Dermis blood vessel endothelial cell (primary cell): ENCODE measurements around the gene MTX1. TPM values are rescaled to one million over a fixed set of nuclear protein-coding genes. Genes with fewer than 3 reads are reported as not detected.
"Not testable (repeated sequence)": the region's sequence is repeated elsewhere in the genome, so short reads cannot be mapped to it uniquely, and the experiment has no call there.

Source experiments
- DNase-seq: peaks from one replicate; pipeline ENCODE4 v3.0.0; 2010
- total RNA-seq: library from RNA; depleted of rRNA; stranded (reverse); fragments of >200 nt; gene quantifications from 2 replicates; pipeline ENCODE4 v1.2.3, GENCODE V29; 2014

Gene MTX1
- total RNA-seq, 1 donor from 2014 or later, result 50.2 TPM

GRCh38 chr1:155241841-155242264 lies 33.4 kb downstream of the MTX1 start:
- DNase-seq, result no peak

GRCh38 chr1:155242805-155243358 lies 34.4 kb downstream of the MTX1 start:
- no peak for DNase-seq

GRCh38 chr1:155244368-155245162 lies 36.1 kb downstream of the MTX1 start:
- peak; percentile 99 for DNase-seq

GRCh38 chr1:155245163-155245524 lies 36.6 kb downstream of the MTX1 start:
- DNase-seq, result no peak

GRCh38 chr1:155246796-155247195 lies 38.3 kb downstream of the MTX1 start:
- DNase-seq, result not testable (repeated sequence)

GRCh38 chr1:155247667-155248553 lies 39.4 kb downstream of the MTX1 start:
- no peak for DNase-seq

- no peak for DNase-seq
Measured at GRCh38 chr1:155250246-155250632, 41.7 kb downstream of the MTX1 start.

GRCh38 chr1:155250633-155251449 lies 42.3 kb downstream of the MTX1 start:
- DNase-seq, result peak; percentile 96

GRCh38 chr1:155251566-155251965 lies 43.1 kb downstream of the MTX1 start:
- DNase-seq, result no peak

- DNase-seq, result peak; percentile 25
Measured at GRCh38 chr1:155253208-155253607, 44.7 kb downstream of the MTX1 start.

- no peak for DNase-seq
Measured at GRCh38 chr1:155253797-155254196, 45.3 kb downstream of the MTX1 start.

GRCh38 chr1:155254228-155254713 lies 45.8 kb downstream of the MTX1 start:
- DNase-seq, result no peak

- DNase-seq, result peak; percentile 35
Measured at GRCh38 chr1:155254714-155255242, 46.3 kb downstream of the MTX1 start.

GRCh38 chr1:155255243-155256007 lies 46.9 kb downstream of the MTX1 start, which contains the start of gene ENTREP3:
Gene ENTREP3, minus strand, starts transcription at chr1:155255483. Its CDS starts 606 bp downstream, at chr1:155254877.
- peak; percentile 89 for DNase-seq

- DNase-seq, result no peak
Measured at GRCh38 chr1:155256058-155256852, 47.8 kb downstream of the MTX1 start.

GRCh38 chr1:155260276-155260675 lies 51.8 kb downstream of the MTX1 start:
- no peak for DNase-seq

GRCh38 chr1:155261493-155261851 lies 53.0 kb downstream of the MTX1 start:
- DNase-seq, result no peak

GRCh38 chr1:155261852-155262673 lies 53.6 kb downstream of the MTX1 start, which contains the start of gene SCAMP3:
Gene SCAMP3, minus strand, starts transcription at chr1:155262360. Its CDS starts 209 bp downstream, at chr1:155262151.
- DNase-seq, result peak; percentile 100

- DNase-seq, result no peak
Measured at GRCh38 chr1:155263067-155263466, 54.6 kb downstream of the MTX1 start.
